GM19467 (cell line): ENCODE data around the gene OXTR.

Experiments used
- ATAC-seq: cut with Tn5 transposase; IDR thresholded peaks from one replicate; pipeline ENCODE4 v1.9.1; 2021; ENCODE audit warnings: mild to moderate bottlenecking, moderate library complexity; ENCODE audit not compliant: unreplicated experiment

OXTR gene

DNA sequence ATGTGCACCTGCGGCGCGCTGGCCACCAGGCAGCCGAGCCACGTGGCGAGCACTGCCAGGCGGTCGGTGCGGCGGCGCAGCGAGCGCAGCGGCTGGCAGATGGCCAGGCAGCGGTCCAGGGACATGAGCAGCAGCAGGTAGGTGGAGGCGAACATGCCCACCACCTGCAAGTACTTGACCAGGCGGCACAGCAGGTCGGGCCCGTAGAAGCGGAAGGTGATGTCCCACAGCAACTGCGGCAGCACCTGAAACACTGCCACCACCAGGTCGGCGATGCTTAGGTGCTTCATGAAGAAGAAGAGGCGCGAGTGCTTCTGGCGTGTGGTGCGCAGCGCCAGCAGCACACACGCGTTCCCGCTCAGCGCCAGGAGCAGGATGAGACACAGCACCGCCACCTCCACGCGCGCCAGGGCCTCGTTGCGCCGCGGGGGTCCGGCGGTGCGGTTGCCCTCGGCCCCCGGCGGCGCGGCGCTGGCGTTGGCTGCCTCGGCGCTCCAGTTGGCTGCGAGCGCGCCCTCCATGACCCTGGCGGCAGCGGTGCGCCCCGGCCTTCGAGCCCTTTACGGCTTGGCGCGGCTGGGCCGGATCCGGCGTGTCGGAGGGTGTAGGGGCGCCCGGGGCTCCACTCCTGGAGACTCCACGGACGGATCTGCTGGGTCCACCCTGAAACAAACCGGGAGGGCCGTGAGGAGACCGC, 1.6 kb downstream of the OXTR start:
- peak; percentile 48 for ATAC-seq

- no peak for ATAC-seq
Observed at GRCh38 chr3:8767256-8767666, 2.2 kb downstream of the OXTR start.

GRCh38 chr3:8766148-8766547, 3.3 kb downstream of the OXTR start:
- no peak for ATAC-seq

DNA sequence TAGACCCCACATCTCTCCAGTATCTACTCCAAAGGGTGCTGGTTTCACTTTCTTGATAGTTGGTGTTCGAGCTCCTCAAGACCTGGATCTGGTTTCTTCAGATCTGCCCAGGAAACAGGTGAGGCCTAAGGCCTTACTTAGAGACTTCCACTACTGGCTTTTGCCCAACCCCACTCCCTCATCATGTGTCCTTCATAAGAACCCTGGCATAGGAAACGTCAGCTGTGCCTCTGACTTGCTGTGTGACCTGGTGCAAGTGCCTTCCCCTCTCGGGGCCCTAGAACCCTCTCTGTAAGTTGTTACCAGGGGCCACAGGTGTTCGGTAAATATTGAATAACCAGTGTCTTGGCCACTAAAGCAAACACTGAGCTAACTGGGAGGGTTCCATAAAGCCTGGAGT, 3.9 kb downstream of the OXTR start:
- no peak for ATAC-seq

DNA sequence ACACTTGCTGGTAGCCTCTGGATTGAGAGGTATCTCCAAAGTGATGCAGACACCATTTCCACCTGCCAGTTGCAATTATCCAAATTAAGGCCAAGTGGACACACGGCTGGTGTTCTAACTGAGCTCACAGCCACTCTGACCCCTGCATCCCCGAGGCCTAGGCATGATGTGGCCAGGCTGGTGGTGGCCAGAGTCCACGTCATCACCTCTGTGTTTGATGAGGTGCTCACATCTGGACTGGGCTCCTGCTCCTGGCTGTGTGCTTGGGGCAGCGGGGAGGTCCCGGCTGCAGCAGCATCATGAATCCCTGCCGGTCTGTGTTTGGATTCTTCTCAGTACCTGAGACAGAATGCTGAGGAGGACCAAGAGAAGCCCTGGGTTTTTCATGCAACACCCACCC, 4.9 kb downstream of the OXTR start:
- ATAC-seq: no peak

GRCh38 chr3:8762607-8763377, 6.6 kb downstream of the OXTR start:
- no peak for ATAC-seq

DNA sequence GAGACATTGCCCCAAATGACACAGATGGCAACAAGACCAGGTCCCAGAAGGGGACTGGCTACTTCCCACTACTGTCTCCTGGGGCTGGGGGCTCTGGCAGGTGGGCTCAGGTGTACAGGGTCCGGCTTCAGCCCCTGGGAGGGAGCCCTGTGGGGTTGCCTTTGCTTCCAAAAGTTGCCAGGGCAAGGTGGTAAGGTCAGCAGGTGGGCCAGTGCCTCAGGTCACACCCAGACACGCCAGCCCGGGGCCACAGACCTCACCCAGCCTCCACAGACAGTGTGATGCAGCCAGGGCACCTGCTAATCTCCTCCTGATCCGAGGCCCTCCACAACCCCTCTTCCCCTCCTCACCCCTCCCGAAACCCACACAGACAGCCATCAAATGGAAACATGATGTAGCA, 7.5 kb downstream of the OXTR start:
- no peak for ATAC-seq

DNA sequence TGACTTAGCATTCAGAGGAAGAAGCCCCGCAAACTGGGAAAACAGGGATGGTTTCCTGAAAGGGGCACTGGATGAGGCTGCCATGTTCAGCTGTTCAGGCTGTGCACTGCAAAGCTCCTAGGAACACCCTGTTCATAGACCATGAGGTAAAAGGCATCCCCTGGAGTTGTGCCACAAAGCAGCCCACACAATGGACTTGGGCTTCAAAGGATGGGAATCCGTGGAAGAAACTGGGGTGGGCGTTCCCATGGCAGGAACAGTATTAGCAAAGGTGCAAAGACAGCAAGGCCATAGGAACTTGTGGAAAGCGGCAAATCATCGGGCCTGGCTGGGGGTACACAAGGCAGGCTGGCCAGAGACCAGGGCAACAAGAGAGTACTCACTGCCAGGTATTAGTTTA, 8.9 kb downstream of the OXTR start:
- no peak for ATAC-seq

DNA sequence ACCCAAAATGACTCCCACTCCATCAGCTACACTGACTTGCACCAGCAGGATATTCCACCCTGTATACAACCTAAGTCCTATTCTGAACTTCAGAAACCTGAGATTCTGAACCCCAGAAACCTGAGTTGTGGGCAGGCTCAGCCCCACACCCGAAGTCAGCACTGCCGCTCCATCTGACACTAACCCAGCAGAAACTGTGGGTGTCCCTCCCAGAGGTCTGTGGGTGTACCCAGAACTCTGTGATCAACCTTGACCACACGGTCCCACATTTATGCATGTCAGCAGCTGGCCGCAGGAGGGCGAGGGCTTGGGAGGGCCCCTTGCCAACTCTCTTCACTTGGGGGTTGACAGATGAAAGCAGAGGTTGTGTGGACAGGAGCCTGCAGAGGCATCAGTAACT, 9.3 kb downstream of the OXTR start:
- no peak for ATAC-seq

DNA sequence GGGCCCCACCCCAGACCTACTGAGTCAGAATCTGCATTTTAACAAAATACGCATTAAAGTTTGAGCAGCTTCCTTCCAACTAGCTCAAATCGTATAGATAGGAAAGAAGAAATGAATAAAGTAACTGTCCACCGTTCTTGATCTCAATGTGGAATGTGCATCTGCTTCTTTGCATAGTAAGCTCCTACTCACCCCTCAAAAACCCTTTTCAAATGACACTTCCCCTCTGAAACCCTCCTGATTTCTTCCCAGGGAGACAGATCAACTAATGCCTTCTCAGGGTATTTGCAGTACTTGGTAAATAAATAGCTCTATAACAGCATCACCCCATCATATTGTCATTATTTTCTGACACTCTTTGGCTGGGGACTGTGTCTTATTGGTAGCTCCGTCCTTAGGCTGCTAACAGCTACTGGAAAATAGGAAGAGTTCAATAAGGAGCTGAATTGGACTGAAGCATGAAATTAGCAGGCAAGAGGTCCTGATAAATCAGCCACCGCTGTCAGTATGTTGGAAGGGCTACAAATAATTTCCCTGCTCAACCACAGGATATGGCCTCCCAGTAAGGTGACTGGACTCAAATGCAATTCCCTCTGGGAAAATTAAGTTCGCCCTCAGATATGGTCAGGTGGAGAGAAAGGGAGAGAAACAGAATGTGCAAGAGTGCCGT, 10.2 kb downstream of the OXTR start:
- ATAC-seq: no peak

DNA sequence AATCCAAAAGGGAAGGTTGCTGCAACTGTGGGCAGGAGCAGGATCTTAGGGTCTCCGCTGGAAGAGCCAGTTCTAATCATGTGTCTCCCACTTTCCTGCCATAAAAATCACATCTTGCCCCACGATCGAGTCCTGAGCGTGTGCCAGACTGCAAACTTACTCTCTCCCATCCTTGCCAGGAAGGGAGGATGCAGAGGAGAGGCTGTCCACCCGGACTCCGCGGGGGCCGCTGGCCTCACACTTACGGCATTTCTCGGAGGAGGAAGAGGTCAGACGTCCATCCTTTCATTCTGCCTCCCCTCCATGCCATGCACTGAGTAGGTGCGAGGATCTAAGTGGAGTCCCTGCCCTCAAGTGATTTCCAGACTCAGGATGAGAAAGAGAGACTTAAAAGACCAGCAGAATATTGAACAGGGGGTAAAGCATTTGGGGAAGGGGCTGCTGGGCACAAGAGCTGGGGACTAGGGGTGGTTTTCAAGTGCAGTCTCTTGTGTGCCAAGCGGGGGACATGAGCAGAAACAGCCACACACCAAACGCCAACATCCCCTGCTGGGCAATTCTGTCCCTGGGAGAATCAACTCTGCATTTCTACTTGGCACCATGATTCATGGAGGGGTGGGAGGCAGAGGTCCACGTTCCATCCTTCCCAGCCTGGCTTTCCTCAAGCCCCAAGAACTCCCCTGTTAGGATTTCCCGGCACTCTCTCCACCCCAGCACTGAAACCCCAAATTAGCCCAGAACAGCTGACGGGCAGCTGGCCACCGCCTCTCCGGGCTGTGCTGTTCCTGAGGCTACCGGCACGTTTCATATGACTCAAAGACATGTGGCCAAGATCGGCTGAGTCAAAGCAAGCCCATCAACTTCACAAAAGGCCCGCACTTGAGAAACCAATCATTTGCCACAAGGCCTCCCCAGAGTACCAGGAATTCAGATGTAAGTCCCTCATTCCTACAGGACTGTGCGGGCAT, 11.6 kb downstream of the OXTR start:
- no peak for ATAC-seq

- ATAC-seq: no peak
Observed at GRCh38 chr3:8756671-8757070, 12.7 kb downstream of the OXTR start.

DNA sequence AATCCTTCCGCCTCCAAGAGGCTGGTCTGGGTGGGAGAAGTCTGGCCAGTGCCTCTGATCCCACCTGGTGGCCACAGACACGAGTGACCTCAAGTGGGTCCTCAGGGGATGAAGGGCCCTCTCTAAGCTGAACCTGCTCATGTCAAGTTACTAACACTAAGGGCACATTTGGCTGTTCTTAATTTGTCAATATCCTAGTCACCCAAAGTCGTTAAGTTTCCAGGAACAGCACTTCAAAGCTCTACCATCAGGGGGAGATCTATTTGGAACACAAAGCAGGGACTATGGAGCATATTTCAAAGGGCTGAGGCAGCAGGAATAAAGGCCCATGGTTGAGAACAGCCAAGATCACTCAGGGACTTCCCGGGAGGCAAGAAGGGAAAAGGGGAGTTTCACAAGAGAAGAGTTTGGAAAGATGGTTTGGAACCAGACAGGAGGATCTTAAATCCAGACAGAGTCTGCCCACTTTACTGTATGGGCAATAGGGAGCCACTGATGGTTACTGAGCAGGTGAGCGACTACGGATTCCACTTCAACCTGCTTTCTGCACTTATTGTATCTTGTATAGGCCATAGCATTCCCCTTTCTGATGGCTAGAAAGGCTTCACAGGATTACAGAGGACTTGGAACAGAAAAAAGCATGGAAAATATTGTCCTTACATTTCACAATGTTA, 13.7 kb downstream of the OXTR start:
- no peak for ATAC-seq

DNA sequence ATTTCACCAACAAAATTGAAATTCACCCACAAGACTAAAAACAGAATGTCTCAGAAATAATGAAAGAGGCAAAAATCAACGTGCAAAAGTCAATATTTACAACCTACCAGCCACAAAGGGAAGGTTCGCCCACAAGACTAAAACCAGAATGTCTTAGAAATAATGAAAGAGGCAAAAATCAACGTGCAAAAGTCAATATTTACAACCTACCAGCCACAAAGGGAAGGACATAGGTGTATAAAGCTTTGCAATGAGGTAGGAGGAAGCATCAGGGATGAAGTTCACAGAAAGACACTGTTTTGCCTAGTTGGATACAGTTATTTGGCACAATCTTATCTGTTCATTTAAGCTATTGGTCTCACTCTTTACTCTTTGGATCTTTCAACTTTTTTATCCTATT, 14.3 kb downstream of the OXTR start:
- ATAC-seq: no peak

- no peak for ATAC-seq
Observed at GRCh38 chr3:8752832-8753231, 16.6 kb downstream of the OXTR start.

GRCh38 chr3:8749316-8749715, 20.1 kb downstream of the OXTR start:
- no peak for ATAC-seq

- no peak for ATAC-seq
Observed at GRCh38 chr3:8746780-8747345, 22.6 kb downstream of the OXTR start.

DNA sequence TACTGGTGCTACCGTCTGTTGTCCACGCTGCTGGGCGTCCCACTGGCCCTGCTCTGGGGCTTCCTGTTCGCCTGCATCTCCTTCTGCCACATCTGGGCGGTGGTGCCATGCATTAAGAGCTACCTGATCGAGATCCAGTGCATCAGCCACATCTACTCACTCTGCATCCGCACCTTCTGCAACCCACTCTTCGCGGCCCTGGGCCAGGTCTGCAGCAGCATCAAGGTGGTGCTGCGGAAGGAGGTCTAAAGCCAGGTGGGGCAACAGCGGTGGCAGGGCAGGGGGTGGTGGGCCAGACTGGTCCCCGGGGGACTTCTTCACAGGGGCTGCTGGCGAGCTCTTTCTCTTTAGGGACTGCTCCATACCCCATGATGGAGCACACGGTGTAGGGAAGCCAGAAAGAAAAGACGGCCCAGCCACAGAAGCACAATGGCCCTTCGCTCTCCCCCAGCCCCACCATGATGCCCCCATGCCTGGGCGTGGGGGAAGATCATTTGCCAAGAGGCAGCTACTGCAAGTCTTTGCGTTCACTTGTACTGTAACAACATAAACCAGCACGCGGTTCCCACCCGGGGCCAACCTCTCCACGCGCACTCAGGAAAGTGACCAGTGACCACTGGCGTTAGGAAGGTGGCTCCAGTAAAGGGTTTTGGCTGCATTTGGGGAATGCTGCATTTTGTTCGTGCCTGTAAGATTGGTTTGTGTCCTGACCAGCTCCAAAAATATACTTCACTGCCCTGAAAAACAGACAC, 23.6 kb downstream of the OXTR start:
- ATAC-seq: no peak

DNA sequence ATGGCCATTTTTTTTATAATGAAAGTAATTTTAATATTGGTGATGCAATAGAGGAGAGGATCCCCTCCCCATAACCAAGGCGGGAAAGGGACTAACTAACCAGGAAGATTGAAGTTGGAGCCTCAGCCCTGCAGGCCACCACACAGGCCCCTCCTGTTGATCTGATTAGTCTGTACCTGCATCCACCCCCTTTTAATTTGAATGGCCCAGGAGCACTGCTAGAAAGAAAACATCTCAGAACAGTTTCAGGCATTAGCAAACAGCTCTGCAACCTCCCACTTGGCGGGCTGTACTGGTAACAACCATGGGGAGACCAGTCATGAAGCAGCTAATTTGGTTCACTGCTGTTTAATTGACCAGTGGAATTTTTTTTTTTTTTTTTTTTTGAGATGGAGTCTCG, 25.5 kb downstream of the OXTR start:
- no peak for ATAC-seq
